Ectodermal cell (in vitro differentiated cells): ENCODE results near the gene SLC22A16.

ENCODE experiments used
- H3K27ac ChIP-seq: 2 replicates; pipeline ENCODE4 v1.7.0; 2013; ENCODE audit warnings: mild to moderate bottlenecking, low read depth, low read length; ENCODE audit not compliant: insufficient read depth, poor library complexity, severe bottlenecking
- H3K27me3 ChIP-seq: 2 replicates; pipeline ENCODE4 v1.7.0; 2013; ENCODE audit warnings: mild to moderate bottlenecking, low read length; ENCODE audit not compliant: insufficient read depth, control insufficient read depth, poor library complexity, severe bottlenecking
- H3K36me3 ChIP-seq: one replicate; pipeline ENCODE4 v1.7.0; 2013; ENCODE audit warnings: low read length; ENCODE audit not compliant: control insufficient read depth, insufficient read depth
- H3K4me1 ChIP-seq: one replicate; pipeline ENCODE4 v1.7.0; 2013; ENCODE audit warnings: low read length; ENCODE audit not compliant: control insufficient read depth, insufficient read depth
- H3K4me3 ChIP-seq: 2 replicates; pipeline ENCODE4 v1.7.0; 2013; ENCODE audit warnings: low read depth, low read length, control low read depth; ENCODE audit not compliant: insufficient read depth
- H3K9me3 ChIP-seq: 2 replicates; pipeline ENCODE4 v1.7.0; 2013; ENCODE audit warnings: mild to moderate bottlenecking, low read length, moderate library complexity; ENCODE audit not compliant: control insufficient read depth
- WGBS, 2 experiments: methylation state at CpG; one replicate each; pipeline ENCODE4 v1.1.7; 2013; ENCODE audit warnings: missing lambda C conversion rate in 2 of 2; 5-methylcytosine and 5-hydroxymethylcytosine counted together

The SLC22A16 gene

DNA sequence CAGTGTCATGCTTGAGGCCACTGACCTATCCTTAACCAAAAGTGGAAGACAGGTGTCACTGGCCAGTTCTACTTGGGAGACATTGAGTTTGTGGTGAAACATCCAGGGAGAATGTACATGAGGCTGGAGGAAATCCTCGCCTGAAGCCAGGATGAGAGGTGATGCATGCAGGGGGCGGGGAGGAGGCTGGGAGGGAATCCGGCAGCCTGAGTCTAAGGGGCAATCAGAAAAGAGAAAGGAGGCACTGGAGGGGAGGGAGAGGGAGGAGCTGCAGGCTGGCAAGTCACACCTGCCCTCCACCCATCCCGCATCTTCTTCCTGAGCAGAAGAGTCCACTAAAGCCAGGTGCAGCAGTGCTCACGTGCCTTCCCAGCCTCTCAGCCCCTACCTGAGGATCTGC, 46.2 kb downstream of the SLC22A16 start:
- Histone ChIP-seq H3K36me3 (no peaks in the 10 kb centered on the region), H3K9me3 (no peaks in the 10 kb centered on the region), H3K27me3 (no peaks in the 10 kb centered on the region), H3K4me3 (no peak overlapping the region), H3K4me1 (no peaks in the 10 kb centered on the region), H3K27ac (no peak overlapping the region)
- 51 to 65% methylated on average over 5 of the region's 5 CpGs for WGBS, 2 experiments

DNA sequence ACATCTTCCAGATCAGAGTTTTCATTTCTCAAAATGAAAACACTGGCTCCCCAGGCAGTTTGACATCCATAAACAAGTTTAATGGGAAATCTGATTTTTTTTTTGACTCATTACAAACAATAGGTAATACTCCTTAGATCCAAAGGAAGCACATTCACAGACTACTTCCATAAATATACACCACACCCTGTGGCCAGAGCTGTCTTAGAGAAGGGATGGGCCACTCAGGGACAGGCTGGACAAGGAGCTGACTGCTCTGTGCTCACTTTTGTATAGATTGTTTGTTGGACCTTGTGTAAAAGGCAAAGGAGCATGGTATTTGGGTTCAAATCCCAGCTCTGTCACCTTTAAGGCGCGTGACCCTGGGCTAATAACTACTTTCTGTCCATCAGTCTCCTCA, 48.3 kb downstream of the SLC22A16 start:
- H3K27me3 ChIP-seq, result no peaks in the 10 kb centered on the region
- WGBS, 2 experiments, result 88 to 96% methylated on average over 2 of the region's 2 CpGs
- no peaks in the 10 kb centered on the region for H3K4me1 ChIP-seq
- H3K9me3 ChIP-seq, result no peaks in the 10 kb centered on the region
- H3K4me3 ChIP-seq, result no peak overlapping the region
- H3K27ac ChIP-seq, result no peak overlapping the region
- H3K36me3 ChIP-seq, result no peaks in the 10 kb centered on the region

DNA sequence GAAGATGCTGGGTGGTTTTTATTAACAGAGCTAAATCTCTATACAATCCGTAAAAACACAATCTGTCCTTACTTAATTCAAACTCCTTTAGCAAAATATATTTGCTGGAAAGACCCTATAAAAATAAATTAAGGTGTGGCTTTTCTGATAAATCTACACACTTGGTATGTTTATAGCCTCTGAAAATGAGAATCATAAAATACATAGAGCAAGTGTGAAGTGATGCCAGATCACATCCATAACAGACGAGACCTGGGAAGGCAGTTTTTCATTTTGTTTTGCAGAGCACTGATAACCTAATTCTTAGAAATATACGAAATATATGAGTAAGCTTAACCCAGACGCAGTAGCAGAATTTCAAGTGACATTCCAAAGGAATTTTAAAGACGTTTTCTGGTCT, 50.6 kb downstream of the SLC22A16 start:
- 89 to 93% methylated on average over 4 of the region's 5 CpGs for WGBS, 2 experiments
- no peaks in the 10 kb centered on the region for H3K9me3 ChIP-seq
- no peak overlapping the region for H3K4me3 ChIP-seq
- H3K27ac ChIP-seq, result no peak overlapping the region
- no peaks in the 10 kb centered on the region for H3K27me3 ChIP-seq
- no peaks in the 10 kb centered on the region for H3K4me1 ChIP-seq
- no peaks in the 10 kb centered on the region for H3K36me3 ChIP-seq

DNA sequence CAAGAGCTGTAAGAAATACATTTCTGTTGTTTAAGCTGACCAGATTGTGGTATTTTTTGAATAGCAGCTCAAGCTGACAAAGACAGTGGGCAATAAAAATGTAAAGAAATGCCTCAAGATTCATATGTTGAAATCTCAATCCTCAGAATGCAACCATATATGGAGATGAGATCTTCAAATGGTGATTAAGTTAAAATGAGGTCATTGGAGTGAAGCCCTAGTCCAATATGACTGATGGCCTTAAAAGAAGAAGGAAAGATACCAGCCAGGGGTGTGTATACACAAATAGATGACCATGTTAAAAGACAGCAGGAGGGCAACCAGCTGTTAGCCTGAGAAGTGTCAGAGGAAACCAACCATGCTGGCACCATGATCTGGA, 54.0 kb downstream of the SLC22A16 start:
- Histone ChIP-seq H3K9me3 (no peaks in the 10 kb centered on the region), H3K36me3 (no peaks in the 10 kb centered on the region), H3K27me3 (no peaks in the 10 kb centered on the region), H3K27ac (no peak overlapping the region), H3K4me3 (no peak overlapping the region), H3K4me1 (no peaks in the 10 kb centered on the region)

DNA sequence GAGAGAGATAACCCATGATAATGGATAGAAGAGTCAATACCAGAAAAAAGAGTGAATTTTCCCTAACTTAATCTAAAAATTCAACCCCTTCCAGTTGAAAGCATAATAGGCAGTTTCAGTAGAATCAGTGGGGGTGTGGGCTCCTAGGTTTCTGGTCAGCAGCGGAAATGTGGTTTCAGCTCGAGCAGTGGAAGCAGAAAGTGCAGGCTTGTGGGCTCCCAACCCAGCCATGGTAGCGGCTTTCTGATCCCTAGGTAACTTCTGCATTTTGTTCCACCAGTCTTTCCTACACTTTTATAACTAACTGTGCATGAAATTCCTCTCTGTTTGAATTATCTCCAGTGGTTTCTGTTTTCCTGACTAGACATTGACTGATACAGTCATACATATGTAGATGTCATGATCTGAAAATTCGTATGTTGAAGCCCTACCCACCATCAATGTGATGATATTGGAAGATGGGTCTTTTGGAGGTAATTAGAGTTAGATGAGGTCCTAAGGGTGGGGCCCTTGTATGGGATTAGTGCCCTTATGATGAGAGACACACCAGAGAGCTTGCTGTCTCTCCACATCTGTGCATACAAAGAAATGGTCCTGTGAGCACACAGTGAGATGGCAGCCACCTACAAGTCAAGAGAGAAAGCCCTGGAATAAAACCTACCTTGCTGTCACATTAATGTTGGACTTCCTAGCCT, 54.5 kb downstream of the SLC22A16 start:
- H3K4me3 ChIP-seq, result no peak overlapping the region
- H3K27ac ChIP-seq, result no peak overlapping the region
- 78 to 79% methylated on average over 4 of the region's 4 CpGs for WGBS, 2 experiments
- H3K27me3 ChIP-seq, result no peaks in the 10 kb centered on the region
- H3K36me3 ChIP-seq, result no peaks in the 10 kb centered on the region
- no peaks in the 10 kb centered on the region for H3K9me3 ChIP-seq
- H3K4me1 ChIP-seq, result no peaks in the 10 kb centered on the region

DNA sequence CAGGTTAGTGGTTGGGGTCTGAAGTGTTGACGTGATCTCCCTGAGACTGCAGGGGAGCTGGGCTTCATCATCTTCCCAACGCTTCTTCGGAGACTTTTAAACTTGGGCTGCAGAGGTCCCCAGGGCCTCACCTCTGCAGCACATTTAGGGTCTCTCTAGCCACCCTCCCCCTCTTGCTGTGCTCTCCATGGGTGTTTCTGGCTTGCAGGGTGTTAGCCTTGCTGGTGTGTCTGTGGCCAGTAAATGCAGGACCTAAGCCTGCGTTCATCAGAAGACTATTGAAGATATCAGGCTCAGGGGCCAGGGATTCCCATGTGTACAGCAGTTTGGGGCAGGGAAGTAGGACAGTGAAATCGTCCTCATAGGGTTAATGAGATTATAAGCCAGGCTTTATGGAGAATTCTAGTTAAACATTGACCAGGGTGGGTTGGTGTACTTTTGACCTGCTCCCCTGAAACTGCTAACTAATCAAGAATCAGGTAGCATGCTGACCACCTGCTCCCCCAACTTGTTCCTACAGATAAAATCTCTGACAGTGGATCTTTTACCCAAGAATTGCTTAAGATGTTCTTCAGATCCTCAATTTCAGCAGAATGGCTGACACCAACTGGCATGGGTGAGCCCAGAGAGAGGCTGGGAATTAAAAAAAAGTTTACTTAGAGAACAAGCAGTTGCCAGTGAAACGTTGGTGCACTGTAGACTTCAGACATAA, 57.2 kb downstream of the SLC22A16 start:
- Histone ChIP-seq H3K4me3 (no peak overlapping the region), H3K27me3 (no peaks in the 10 kb centered on the region), H3K27ac (no peak overlapping the region), H3K9me3 (no peaks in the 10 kb centered on the region), H3K4me1 (no peaks in the 10 kb centered on the region), H3K36me3 (no peaks in the 10 kb centered on the region)
- 87% methylated on average over 6 of the region's 6 CpGs for WGBS, 2 experiments

DNA sequence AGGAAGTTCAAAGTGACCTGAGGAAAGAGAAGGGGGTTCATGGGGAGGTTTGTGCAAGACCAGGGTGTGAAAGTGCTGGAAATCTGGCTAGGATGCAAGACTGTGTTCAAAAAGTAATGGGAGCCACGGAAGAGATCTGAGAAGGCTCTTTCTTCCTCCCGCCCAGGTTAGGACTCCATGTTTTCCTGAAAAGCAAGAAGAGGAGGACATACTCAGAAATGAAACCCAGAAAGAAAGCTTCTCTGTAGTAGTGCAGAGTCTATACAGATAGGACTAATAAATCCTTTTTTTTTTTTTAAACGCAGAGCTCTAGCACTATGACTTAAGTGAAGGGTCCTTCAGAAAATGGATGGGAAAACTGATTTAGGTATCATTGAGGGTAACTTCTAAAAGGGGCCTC, 57.8 kb downstream of the SLC22A16 start:
- WGBS, 2 experiments, result 93 to 96% methylated on average over 3 of the region's 3 CpGs
- no peak overlapping the region for H3K27ac ChIP-seq

DNA sequence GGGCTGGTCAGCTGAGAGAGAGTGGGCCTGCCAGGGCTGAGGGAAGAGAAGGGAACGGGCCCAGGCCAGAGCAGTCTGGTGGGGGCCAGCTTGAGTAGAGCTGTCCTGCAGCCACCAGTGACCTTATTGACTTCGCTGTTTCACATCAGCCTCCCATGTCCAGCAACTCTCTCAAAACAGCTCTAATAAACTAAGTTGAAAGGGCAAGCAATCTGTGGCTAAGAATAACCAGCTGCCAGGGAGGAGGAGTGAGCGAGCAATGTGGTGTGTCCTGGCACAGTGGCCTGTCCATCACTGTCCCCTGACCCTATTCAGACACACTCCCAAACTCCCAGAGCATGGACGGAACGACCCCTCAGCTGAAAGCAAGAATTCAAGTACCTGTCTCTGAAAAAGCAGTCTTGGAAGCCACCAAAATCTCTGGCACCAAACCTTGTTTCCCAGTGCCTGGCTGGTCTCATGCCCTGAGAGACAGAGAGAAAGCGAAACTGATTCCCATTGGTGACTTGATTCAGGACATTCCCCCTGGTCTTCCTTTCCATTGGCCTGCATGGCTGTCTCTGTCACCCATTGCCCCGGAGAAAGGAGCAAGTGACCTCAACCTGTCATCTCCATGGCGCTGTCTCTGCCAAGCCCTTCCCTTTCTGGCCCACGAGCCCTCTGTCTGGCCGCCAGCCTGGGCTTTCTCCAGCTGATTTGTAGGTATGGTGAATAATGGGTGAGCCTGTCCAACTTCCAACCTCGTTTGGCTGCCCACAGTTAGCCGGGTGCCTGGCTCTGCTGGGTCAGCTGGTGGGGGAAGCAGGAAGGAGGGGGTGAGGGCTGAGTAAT, 61.1 kb downstream of the SLC22A16 start, which contains the start of gene DDO:
Gene DDO (minus strand): TSS at position 490 of the 831 bp plus-strand sequence. CDS start 2,113 bp downstream, outside the sequence.
- WGBS, 2 experiments, result 93 to 94% methylated on average over 12 of the region's 12 CpGs
- H3K27ac ChIP-seq, result no peak within 1 kb of the TSS
- no peaks in the 10 kb centered on the region for H3K9me3 ChIP-seq
- no peaks in the 10 kb centered on the region for H3K4me1 ChIP-seq
- no peak within 1 kb of the TSS for H3K4me3 ChIP-seq
- no peaks in the 10 kb centered on the region for H3K27me3 ChIP-seq
- no peaks in the 10 kb centered on the region for H3K36me3 ChIP-seq

More for the DNA sequence above, 57.8 kb downstream of the SLC22A16 start:
- no peaks in the 10 kb centered on the region for H3K4me1 ChIP-seq
- no peak overlapping the region for H3K4me3 ChIP-seq
- H3K9me3 ChIP-seq, result no peaks in the 10 kb centered on the region
- H3K36me3 ChIP-seq, result no peaks in the 10 kb centered on the region
- no peaks in the 10 kb centered on the region for H3K27me3 ChIP-seq

DNA sequence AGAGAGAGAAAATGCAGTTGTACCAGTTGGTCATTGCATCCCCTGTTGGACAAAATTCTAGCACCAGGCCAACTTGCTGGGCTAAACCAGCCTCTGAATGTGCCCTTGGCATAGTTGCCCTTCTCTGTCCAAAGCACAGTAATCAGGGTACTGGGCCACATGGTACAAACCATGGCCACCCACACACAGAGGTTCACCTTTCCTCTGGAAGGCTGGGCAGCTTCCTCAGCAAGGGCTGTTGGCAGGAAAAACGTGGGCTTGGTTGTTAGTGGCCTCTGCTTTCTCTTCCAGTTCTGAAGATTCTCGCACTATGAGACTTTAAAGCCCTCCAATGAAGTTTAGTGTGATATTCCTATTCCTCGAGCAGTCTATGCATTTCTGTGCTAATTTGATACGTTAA, 61.7 kb downstream of the SLC22A16 start:
- no peak overlapping the region for H3K4me3 ChIP-seq
- no peaks in the 10 kb centered on the region for H3K36me3 ChIP-seq
- no peak overlapping the region for H3K27ac ChIP-seq
- no peaks in the 10 kb centered on the region for H3K9me3 ChIP-seq
- WGBS, 2 experiments, result 89 to 92% methylated on average over 4 of the region's 4 CpGs
- H3K4me1 ChIP-seq, result no peaks in the 10 kb centered on the region
- no peaks in the 10 kb centered on the region for H3K27me3 ChIP-seq

DNA sequence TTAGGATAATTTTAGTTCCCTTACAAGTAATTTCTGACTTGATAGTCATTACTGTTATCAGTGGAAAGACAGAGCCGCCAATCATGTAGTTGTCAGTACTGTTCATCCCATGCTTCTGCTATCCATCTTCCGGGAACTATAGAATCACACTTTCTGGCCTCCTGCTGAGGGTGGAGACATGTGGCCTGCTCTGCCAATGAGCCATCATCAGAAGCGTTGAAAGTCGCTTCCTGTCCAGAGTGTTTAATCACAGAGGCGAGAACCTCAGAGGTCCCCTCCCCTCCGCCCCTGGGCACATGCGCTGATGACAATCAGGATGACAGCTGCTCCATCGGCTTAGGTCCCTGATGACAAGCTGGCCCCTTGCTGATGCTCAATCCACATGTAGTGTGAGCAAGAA, 64.1 kb downstream of the SLC22A16 start:
- 93 to 94% methylated on average over 8 of the region's 8 CpGs for WGBS, 2 experiments
- H3K36me3 ChIP-seq, result no peaks in the 10 kb centered on the region
- H3K4me3 ChIP-seq, result no peak overlapping the region
- H3K27ac ChIP-seq, result no peak overlapping the region
- no peaks in the 10 kb centered on the region for H3K4me1 ChIP-seq
- no peaks in the 10 kb centered on the region for H3K9me3 ChIP-seq
- no peaks in the 10 kb centered on the region for H3K27me3 ChIP-seq
